Gastroesophageal sphincter (tissue), 4 donors: Measurements from ENCODE around the gene RABL3. TPM values are rescaled to one million over a fixed set of nuclear protein-coding genes. Genes with fewer than 3 reads are reported as not detected.
"Not testable (repeated sequence)": the region's sequence is repeated elsewhere in the genome, so short reads cannot be mapped to it uniquely, and the experiment has no call there.

ENCODE experiments used
- ATAC-seq: fragments of 150-250 bp; one replicate; pipeline ENCODE4 v1.9.1; 2016; ENCODE audit warnings: mild to moderate bottlenecking, moderate library complexity
- H3K27ac ChIP-seq, 4 donors: fragments of 200-600 bp; sonication (generic) in 3 of 4; 1 replicate in 3 of 4; 2 replicates in 1 of 4; pipeline ENCODE4 v1.5.1; 2016 to 2019
- H3K27me3 ChIP-seq: fragments of 200-600 bp; sonication (generic); one replicate; pipeline ENCODE4 v1.5.1; 2019
- H3K36me3 ChIP-seq, 2 donors: fragments of 200-600 bp; sonication (generic); one replicate each; pipeline ENCODE4 v1.5.1; 2019; ENCODE audit warnings: control low read depth in 1 of 2
- H3K4me1 ChIP-seq, 3 donors: fragments of 200-600 bp; sonication (generic); 1 replicate in 2 of 3; 2 replicates in 1 of 3; pipeline ENCODE4 v1.5.1; 2016 to 2019; ENCODE audit warnings: control low read depth in 2 of 3
- H3K4me3 ChIP-seq, 2 donors: fragments of 200-600 bp; sonication (generic); one replicate each; pipeline ENCODE4 v1.5.1; 2019; ENCODE audit warnings: mild to moderate bottlenecking in 1 of 2, moderate library complexity in 1 of 2
- H3K9me3 ChIP-seq, 3 donors: fragments of 200-600 bp; sonication (generic); one replicate each; pipeline ENCODE4 v1.5.1; 2017 to 2019; ENCODE audit warnings: control low read depth in 2 of 3
- CTCF ChIP-seq, 4 experiments: fragments of 200-600 bp in 2 of 4; fragments of 450-650 bp in 2 of 4; sonication (generic) in 1 of 4; IDR thresholded peaks; one replicate each; pipeline ENCODE4 v1.5.1; 2017 to 2019; ENCODE audit warnings: antibody characterized with exemption in 4 of 4, mild to moderate bottlenecking in 2 of 4, moderate library complexity in 2 of 4
- EP300 ChIP-seq: sonication (generic); formaldehyde crosslinking; IDR thresholded peaks from one replicate; pipeline ENCODE4 v1.6.1; 2017; ENCODE audit warnings: antibody characterized with exemption, mild to moderate bottlenecking
- POLR2A ChIP-seq, 2 donors: fragments of 450-650 bp; IDR thresholded peaks; one replicate each; pipeline ENCODE4 v1.6.1; 2017; ENCODE audit warnings: antibody characterized with exemption in 2 of 2, mild to moderate bottlenecking in 2 of 2, moderate library complexity in 1 of 2
- POLR2AphosphoS5 ChIP-seq: sonication (generic); formaldehyde crosslinking; IDR thresholded peaks from one replicate; pipeline ENCODE4 v1.6.1; 2017; ENCODE audit warnings: antibody characterized with exemption
- WGBS, 2 donors: methylation state at CpG; one replicate each; pipeline ENCODE4 v1.1.5; 2018; ENCODE audit warnings: low coverage in 1 of 2; 5-methylcytosine and 5-hydroxymethylcytosine counted together
- total RNA-seq, 4 donors: library from RNA; depleted of rRNA; stranded (reverse); fragments of >200 nt; gene quantifications; one replicate each; pipeline ENCODE4 v1.1.0, GENCODE V29; 2016

RABL3 gene
- total RNA-seq, 4 donors from 2014 or later = 16.3 to 29.2 (median 20.1) TPM

GRCh38 chr3:120741837-120742197 is 499 bp downstream of the RABL3 start:
- Histone ChIP-seq H3K27ac (peak overlapping the region; percentile 92 to 98 (median 96)), H3K4me3 (peak overlapping the region; percentile 66 to 80), H3K9me3 (no peaks in the 10 kb centered on the region), H3K27me3 (no peaks in the 10 kb centered on the region), H3K36me3 (peaks cover 0 to 15% of the 10 kb centered on the region in 2 donors), H3K4me1 (peaks cover 3 to 25% (median 8%) of the 10 kb centered on the region in 3 donors)
- WGBS, 2 donors = 4 to 8% methylated on average over 10 of the region's 10 CpGs
- TF ChIP-seq CTCF (IDR thresholded peaks at IDR 0.05) (no peak), EP300 (no peak), POLR2A (IDR thresholded peaks at IDR 0.05) (no peak), POLR2AphosphoS5 (no peak)
- peak; percentile 2 for ATAC-seq

GRCh38 chr3:120741320-120741719 is 996 bp downstream of the RABL3 start:
- no peak for TF ChIP-seq POLR2A (IDR thresholded peaks at IDR 0.05)
- no peak for ATAC-seq
- H3K9me3 ChIP-seq = no peaks in the 10 kb centered on the region
- WGBS, 2 donors = 55 to 75% methylated on average over 1 to 3 of the region's 3 CpGs
- no peaks in the 10 kb centered on the region for H3K27me3 ChIP-seq
- peaks cover 0 to 15% of the 10 kb centered on the region in 2 donors for H3K36me3 ChIP-seq
- peak overlapping the region; percentile 66 to 80 for H3K4me3 ChIP-seq
- H3K4me1 ChIP-seq = peaks cover 3 to 25% (median 8%) of the 10 kb centered on the region in 3 donors
- H3K27ac ChIP-seq = no peak overlapping the region

GRCh38 chr3:120738006-120738405 is 4.3 kb downstream of the RABL3 start:
- H3K27ac ChIP-seq, H3K4me3 ChIP-seq, ATAC-seq, H3K27me3 ChIP-seq, H3K9me3 ChIP-seq: not testable (repeated sequence)
- H3K36me3 ChIP-seq = peaks cover 0 to 15% of the 10 kb centered on the region in 2 donors
- peaks cover 0 to 11% (median 0%) of the 10 kb centered on the region in 3 donors for H3K4me1 ChIP-seq
- WGBS, 2 donors = 93 to 100% methylated on average over 2 to 3 of the region's 8 CpGs

GRCh38 chr3:120730576-120731542 is 11.5 kb downstream of the RABL3 start:
- no peak overlapping the region for H3K4me3 ChIP-seq
- H3K27me3 ChIP-seq = no peaks in the 10 kb centered on the region
- H3K27ac ChIP-seq = no peak overlapping the region
- ATAC-seq = no peak
- H3K36me3 ChIP-seq = peaks cover 0 to 26% of the 10 kb centered on the region in 2 donors
- TF ChIP-seq EP300 (no peak), POLR2AphosphoS5 (no peak), POLR2A (IDR thresholded peaks at IDR 0.05) (no peak), CTCF (IDR thresholded peaks at IDR 0.05) (no peak)
- WGBS, 2 donors = 90 to 94% methylated on average over 4 of the region's 4 CpGs
- H3K9me3 ChIP-seq = no peaks in the 10 kb centered on the region
- no peaks in the 10 kb centered on the region for H3K4me1 ChIP-seq

GRCh38 chr3:120726791-120727190 is 15.5 kb downstream of the RABL3 start:
- H3K4me3 ChIP-seq = no peak overlapping the region
- H3K36me3 ChIP-seq = peaks cover 0 to 26% of the 10 kb centered on the region in 2 donors
- no peaks in the 10 kb centered on the region for H3K9me3 ChIP-seq
- TF ChIP-seq POLR2AphosphoS5 = no peak
- no peak for TF ChIP-seq CTCF (IDR thresholded peaks at IDR 0.05)
- no peak for TF ChIP-seq POLR2A (IDR thresholded peaks at IDR 0.05)
- TF ChIP-seq EP300 = no peak
- ATAC-seq = no peak
- H3K27me3 ChIP-seq = no peaks in the 10 kb centered on the region
- no peak overlapping the region for H3K27ac ChIP-seq
- WGBS, 2 donors = 67 to 100% methylated on average over 1 of the region's 1 CpG
- no peaks in the 10 kb centered on the region for H3K4me1 ChIP-seq

- not testable (repeated sequence) for ATAC-seq, H3K27me3 ChIP-seq, H3K9me3 ChIP-seq, H3K36me3 ChIP-seq, H3K4me1 ChIP-seq
- peak overlapping the region in 1 of 2 donors; percentile 37 for H3K4me3 ChIP-seq
- WGBS, 2 donors = 41 to 72% methylated on average over 2 to 9 of the region's 20 CpGs
- H3K27ac ChIP-seq = peak overlapping the region in 1 of 4 donors; percentile 44
Measured at GRCh38 chr3:120719167-120719834, 23.0 kb downstream of the RABL3 start.
